Umbilical cord (tissue), 2 donors: Measurements from ENCODE around the gene MYL12B. TPM values are rescaled to one million over a fixed set of nuclear protein-coding genes. Genes with fewer than 3 reads are reported as not detected.
A peak's percentile ranks its signal among the peaks of the same experiment; 100 is the strongest.

Experiments used
- DNase-seq: peaks from one replicate; pipeline ENCODE4 v3.0.0-alpha.2; 2015; ENCODE audit warnings: low spot score
- total RNA-seq: library from RNA; depleted of rRNA; stranded (reverse); fragments of >200 nt; gene quantifications from one replicate; pipeline ENCODE4 v1.2.3, GENCODE V29; 2014; ENCODE audit warnings: low replicate concordance; ENCODE audit not compliant: insufficient read depth

Gene MYL12B
- total RNA-seq, 1 donor from 2014 or later = 174 TPM

DNA sequence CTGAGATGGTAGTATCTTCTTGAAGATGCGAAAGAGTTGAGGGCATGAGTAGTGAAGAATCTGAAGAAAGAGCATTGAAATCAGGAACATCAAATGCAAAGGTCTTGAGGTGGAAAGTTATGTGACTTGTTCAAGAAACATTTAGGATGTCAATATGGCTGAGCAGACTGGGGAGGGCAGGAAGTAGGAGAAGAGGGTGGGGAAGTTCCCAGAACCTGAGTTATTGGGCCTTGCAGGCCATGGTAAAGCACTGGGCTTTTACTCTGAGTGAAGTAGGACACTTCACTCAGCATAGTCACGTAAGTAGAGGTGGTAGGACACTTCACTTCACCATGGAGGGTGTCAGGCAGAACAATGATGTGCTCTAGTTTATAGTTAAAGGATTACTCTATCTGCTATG lies 26.1 kb upstream of the MYL12B start:
- DNase-seq = no peak

DNA sequence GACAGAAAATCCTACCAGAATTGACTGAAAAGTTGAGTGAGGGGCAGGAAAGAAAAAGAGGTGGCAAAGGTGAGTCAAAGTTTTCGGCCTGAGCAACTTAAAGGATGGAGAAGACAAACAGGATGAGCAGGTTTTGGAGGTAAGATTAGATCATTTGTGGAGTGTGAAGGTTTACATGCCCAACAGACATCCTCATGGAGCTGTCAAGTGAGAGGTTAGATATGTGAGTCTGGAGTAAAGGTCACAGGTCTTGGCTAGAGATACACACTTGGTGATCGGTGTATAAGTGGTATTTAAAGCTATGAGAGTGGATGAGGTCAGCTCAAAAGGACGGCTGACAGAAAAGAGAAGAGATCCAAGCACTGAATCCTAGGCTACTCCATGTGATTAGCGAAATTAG lies 25.5 kb upstream of the MYL12B start:
- no peak for DNase-seq

DNA sequence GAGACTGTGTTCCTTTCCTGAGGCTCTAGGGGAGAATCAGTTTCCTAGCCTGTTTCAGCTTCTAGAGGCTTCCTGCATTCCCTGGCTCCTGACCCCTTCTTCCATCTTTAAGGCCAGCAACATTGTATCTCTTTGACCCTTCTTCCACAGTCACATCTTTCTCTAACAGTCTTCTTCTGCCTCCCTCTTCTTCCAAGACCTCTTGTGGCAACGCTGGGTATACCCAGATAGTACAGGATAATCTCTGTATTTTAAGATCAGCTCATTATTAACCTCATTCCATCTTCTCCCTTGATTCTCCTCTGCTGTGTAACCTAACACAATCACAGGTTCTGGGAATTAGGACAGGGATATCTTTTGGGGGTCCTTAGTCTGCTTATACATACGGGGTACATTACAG lies 23.2 kb upstream of the MYL12B start:
- no peak for DNase-seq

DNA sequence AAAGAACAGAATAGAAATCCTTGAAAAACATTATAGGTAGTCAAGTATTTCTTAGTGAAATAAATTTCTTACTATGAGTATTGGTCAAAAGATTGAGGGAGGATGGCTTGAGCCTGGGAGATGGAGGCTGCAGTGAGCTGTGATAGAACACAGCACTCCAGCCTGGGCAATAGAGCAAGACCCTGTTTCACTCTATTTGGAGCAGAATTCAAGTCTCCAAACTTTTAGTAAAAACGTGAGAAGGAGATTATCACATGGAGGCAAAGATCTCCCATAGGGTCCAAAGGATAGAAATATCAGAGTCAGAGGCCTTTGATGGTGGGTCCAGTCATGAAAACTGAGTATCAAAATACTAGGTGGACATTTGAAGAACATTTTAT lies 16.8 kb upstream of the MYL12B start:
- no peak for DNase-seq

DNA sequence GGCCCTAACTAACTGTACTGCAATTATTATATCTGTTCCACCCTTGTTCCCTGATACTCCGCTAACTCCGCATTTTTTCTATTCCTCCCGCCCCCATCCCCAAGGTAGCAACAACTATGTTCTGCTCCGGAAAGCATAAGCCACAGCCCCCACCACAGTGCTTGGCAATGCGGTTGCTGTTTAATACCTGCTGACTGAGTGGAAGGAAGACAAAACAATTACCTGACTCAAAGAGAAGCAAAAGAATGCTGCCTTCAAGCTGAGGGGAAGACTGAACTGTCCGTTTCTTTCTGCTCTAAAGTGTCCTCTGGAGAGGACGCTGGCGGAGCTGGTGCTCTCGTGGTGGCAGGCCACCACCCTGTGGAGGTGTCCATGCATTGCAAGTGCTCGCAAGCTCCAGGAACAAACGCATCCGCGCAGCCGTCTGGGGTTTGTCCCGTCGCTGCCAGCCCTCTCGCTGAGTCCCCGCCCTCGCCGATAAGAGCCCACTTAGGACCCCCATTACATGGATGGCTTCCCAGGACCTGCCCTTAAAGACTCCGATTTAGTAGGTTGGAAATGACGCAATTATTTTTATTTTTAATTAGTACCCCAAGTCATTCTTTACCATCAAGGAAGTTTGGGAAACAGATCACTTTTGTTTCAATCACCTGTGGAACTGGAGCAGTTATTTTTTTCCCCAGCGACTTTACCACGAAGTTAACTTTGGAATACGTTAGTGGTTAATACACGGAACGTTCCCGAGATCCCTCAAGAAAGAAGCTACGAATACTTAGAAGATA lies 15.9 kb upstream of the MYL12B start:
- DNase-seq = peak; percentile 94

GRCh38 chr18:3246635-3247239 lies 15.2 kb upstream of the MYL12B start:
- DNase-seq = no peak

DNA sequence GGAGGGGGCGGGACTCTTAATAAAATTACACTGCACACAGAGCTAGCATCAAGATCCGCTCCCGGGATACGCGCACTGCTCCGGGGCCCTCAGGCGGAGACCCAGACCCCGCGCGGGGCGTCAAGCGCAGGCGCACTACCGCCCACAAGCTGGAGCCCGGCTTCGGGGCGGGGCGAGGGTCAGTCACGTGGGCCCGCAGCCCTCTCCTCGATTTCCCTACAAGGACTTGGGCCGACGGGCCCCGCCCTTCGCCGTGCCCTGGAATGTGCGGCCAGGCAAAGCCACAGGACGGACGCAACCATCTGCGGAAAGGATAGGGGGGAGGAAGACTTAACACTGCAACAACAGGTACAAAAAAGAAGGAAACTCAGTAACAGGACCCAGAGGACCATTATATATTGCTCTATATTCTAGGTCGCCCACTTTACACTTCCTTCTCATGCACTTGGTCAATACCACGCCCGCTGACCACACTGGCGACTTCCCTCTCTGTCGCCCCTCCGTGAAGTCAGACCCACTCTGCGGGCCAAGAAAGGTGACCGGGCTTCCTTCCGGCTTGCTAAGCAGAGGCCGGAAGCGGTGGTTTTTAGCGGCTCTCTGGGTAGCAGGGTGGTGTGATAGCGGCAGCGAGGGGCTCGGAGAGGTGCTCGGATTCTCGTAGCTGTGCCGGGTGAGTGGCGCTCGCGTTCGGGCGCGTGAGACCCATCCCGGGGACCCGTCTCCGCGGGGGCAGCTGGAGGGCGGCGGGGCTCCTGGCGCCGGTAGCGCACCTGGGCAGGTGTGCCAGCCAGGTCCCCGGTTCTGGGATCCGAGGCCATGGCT lies 14.5 kb upstream of the MYL12B start, which contains the start of gene MYL12A:
TSS of gene MYL12A (plus strand) at position 562 of the 822 bp plus-strand sequence. CDS start 5,447 bp downstream, outside the sequence.
- peak; percentile 99 for DNase-seq

DNA sequence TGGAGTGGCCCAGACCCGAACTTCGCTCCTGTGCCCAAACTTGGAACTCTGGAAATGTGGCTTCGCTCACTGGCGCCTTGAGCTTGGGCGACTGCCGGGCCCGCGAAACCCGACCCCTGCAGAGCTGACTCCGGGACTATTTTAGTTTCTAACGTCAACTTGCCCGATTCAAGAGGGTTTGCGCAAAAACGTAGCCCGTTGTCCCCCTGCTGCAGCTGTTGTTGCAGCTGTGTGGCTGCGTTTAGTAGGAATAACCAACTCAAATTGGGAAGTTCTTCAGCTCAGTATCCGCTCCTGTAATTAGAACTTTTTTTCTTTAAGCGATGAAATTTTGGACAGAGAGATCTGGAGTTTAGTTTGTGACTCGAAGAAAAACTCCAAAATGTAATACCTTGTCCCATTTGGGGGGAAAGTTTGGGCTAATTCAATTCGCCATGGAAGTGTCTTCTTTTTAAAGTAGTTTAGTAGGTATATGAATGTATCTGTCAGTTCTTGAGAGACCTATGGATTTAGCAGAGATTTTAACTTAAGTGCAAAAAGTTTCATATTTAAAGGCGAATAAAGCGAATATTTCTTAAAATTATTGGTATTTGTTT lies 13.8 kb upstream of the MYL12B start:
- DNase-seq = peak; percentile 59

DNA sequence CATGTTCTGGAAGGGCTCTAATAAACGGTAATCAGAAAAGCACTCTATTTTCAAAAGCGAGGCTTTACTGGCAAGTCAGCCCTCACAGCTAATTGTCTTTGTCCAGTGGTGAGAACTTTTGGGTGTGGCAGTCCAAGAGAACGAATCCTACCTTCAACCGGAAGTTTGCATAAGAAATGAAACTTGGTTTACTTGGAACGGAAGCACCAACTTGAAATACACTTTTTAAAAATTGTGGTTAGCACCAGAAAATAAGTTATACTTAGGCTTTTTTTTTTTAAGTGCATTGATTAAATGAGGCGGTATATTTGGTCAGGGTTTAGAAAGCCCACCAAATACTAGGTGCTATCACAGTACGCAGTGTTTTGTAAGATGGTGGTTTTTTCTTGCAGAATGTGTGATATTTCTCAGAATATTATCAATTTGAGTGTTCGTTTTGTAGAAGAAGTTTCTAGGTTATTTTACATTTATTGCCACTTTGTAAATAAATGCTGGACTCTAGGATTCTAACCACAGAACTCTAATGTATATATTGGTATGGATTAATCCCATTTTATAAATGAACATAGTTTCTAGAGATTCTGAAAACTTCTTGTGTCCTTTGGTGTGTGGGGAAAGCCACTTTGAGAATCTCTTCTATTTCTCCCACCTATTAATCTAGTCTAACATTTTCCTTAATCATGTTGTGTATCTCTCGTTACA lies 13.1 kb upstream of the MYL12B start:
- DNase-seq = peak; percentile 47

- DNase-seq = peak; percentile 44
Observed at GRCh38 chr18:3250237-3251107, 11.5 kb upstream of the MYL12B start.

- no peak for DNase-seq
Observed at GRCh38 chr18:3251249-3251962, 10.5 kb upstream of the MYL12B start.

DNA sequence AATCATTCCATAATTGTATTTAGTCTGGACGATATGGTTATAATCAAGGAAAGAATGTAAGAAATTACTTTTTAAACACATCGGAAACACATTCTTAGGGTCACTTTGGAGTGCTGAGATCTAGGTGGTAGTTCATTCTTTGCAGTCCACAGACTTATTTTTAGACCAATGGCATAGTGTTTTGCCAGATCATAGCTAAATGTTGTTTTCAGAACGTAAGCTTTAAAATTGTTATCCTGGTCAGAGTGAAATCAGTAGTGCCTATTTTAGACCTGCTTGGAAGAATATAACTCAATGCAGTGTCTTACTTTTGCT lies 10.0 kb upstream of the MYL12B start:
- no peak for DNase-seq

- DNase-seq = no peak
Observed at GRCh38 chr18:3252843-3253242, 9.1 kb upstream of the MYL12B start.

- no peak for DNase-seq
Observed at GRCh38 chr18:3254725-3255124, 7.2 kb upstream of the MYL12B start.

GRCh38 chr18:3255611-3256165 lies 6.2 kb upstream of the MYL12B start:
- no peak for DNase-seq

DNA sequence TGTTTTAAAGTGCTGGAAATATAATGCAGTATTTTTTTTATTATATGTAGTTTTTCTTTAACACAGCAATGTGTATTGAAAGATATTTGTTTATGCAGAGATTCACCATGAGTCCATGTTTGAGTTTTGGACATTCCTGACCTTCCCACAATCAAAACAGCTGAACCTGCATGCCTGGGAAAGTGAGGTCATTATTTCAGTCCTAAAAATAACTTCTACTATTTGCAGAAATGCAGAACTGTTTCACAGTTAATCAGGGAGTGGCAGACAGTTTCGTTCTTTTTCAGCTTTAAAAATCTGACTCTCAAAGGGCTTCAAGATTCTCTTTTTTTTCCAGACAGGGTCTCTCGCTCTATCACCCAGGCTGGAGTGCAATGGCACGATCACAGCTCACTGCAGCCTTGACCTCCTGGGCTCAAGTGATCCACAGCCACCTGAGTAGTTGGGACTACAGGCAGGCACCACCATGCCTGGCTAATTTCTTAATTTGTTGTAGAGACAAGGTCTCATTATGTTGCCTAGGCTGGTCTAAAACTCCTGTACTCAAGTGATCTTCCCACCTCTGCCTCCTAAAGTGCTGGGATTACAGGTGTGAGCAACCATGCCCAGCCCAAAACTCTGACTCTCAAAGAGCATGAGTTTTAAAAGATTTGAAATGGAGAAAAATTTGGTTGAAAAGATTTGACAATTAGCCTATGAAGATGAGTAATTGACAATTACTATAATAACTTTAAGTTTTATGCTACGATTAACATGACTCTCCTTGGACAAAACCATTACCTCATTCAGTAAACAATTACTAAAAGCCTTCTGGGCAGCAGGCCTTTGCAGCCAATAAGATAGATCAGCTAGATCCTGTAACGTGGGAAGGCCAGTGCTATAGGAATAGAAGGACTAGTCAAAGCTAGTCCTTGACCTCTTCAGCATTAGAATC lies 5.0 kb upstream of the MYL12B start:
- DNase-seq = peak; percentile 38

DNA sequence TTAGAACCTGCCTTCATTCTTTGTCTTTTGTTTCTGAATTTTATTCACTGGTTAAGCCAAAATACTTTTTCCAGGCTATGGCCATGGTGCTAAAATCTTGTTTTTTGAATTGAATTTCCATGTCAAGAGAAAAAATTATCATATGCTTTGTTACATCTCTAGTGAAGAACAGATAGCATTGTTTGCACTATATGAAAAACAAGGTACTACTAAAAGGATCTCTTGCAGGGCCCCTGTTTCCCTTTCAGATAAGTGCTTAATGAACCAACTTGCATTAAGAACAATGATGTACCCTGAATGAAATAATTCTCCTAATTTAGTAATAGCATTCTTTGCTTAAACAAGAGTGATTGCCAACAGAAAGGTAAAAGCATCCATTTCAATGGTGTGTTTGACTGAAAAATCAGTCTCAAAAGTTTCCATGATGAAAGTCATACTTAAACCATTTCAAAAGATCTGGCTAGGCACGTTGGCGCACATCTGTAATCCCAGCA lies 4.3 kb upstream of the MYL12B start:
- no peak for DNase-seq

DNA sequence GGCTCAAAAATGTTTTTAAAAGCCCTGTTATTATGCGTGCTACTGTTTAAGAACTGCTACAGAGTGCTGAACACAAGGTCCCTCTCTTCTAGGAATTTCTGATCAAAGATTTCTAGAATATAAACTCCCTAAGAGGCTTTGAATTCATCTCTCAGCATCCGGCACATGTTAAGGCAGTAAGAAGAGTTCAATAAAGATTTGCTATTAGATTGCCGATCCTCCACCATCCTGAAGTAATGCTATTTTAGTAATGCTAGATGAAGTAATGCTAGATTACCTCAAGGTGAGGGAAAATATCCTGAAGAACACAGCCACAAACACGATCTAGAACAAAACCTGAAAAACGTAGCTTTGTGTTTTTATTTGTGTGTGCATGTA lies 949 bp upstream of the MYL12B start:
- no peak for DNase-seq
